Right lobe of liver (tissue), 4 donors: Measurements from ENCODE around the gene CDH15.

Experiments used
- CTCF ChIP-seq, 4 donors: fragments of 200-600 bp in 3 of 4; fragments of 450-650 bp in 1 of 4; IDR thresholded peaks; one replicate each; pipeline versions ENCODE4 v1.5.1 to v1.8.0; 2016 to 2022; ENCODE audit warnings: antibody characterized with exemption in 4 of 4, mild to moderate bottlenecking in 2 of 4
- POLR2A ChIP-seq: fragments of 450-650 bp; IDR thresholded peaks from one replicate; pipeline ENCODE4 v1.6.1; 2017; ENCODE audit warnings: antibody characterized with exemption, mild to moderate bottlenecking
- donor health status: DM: no; HTN: no; CAD: no.
- donor health status: DM: no; HTN: no; CAD: no.
- donor health status: DM: no; HTN: yes; CAD: no.

GRCh38 chr16:89169778-89170177 lies 1.8 kb upstream of the CDH15 start:
- TF ChIP-seq CTCF (IDR thresholded peaks at IDR 0.05), result no peak
- TF ChIP-seq POLR2A, result no peak
